SIG-M5 (cell line): ENCODE results near the gene POLR2A.
"Not testable (repeated sequence)": the region's sequence is repeated elsewhere in the genome, so short reads cannot be mapped to it uniquely, and the experiment has no call there.

Experiments used
- DNase-seq: peaks from one replicate; lab custom pipeline; 2025; lab: John Stamatoyannopoulos, UW

Gene POLR2A

GRCh38 chr17:7479213-7480088 lies 4.7 kb upstream of the POLR2A start, which contains the start of gene ZBTB4:
TSS of gene ZBTB4 (minus strand) at chr17:7479631. CDS start at chr17:7466801, 12,830 bp downstream.
- DNase-seq, result no peak

GRCh38 chr17:7480089-7480384 lies 4.1 kb upstream of the POLR2A start:
- no peak for DNase-seq

- not testable (repeated sequence) for DNase-seq
Observed at GRCh38 chr17:7481275-7481674, 2.9 kb upstream of the POLR2A start, which contains the start of gene SLC35G6. TSS of gene SLC35G6 (plus strand) at chr17:7481446. CDS start at chr17:7481517, 71 bp downstream.

- not testable (repeated sequence) for DNase-seq
Observed at GRCh38 chr17:7481842-7482741, 2.1 kb upstream of the POLR2A start.

GRCh38 chr17:7482742-7483088 lies 1.5 kb upstream of the POLR2A start:
- not testable (repeated sequence) for DNase-seq

- DNase-seq, result peak; percentile 43
Observed at GRCh38 chr17:7483255-7484066, 705 bp upstream of the POLR2A start.

- no peak for DNase-seq
Observed at GRCh38 chr17:7484919-7485377, 782 bp downstream of the POLR2A start.

- no peak for DNase-seq
Observed at GRCh38 chr17:7486181-7486580, 2.0 kb downstream of the POLR2A start.

- no peak for DNase-seq
Observed at GRCh38 chr17:7490144-7490543, 6.0 kb downstream of the POLR2A start.

GRCh38 chr17:7491583-7491982 lies 7.4 kb downstream of the POLR2A start:
- no peak for DNase-seq

- DNase-seq, result no peak
Observed at GRCh38 chr17:7493941-7494340, 9.8 kb downstream of the POLR2A start.

GRCh38 chr17:7495906-7496434 lies 11.8 kb downstream of the POLR2A start:
- no peak for DNase-seq

GRCh38 chr17:7496470-7497183 lies 12.5 kb downstream of the POLR2A start:
- DNase-seq, result no peak

GRCh38 chr17:7497228-7497627 lies 13.1 kb downstream of the POLR2A start:
- no peak for DNase-seq

GRCh38 chr17:7497636-7498035 lies 13.5 kb downstream of the POLR2A start:
- no peak for DNase-seq

GRCh38 chr17:7499161-7499560 lies 15.0 kb downstream of the POLR2A start:
- no peak for DNase-seq

- no peak for DNase-seq
Observed at GRCh38 chr17:7501729-7502128, 17.6 kb downstream of the POLR2A start.

GRCh38 chr17:7502171-7502847 lies 18.1 kb downstream of the POLR2A start:
- no peak for DNase-seq

GRCh38 chr17:7502987-7503386 lies 18.8 kb downstream of the POLR2A start:
- DNase-seq, result no peak

- no peak for DNase-seq
Observed at GRCh38 chr17:7503521-7503920, 19.4 kb downstream of the POLR2A start.
